ENCODE measurements around the gene ZMYND8.
"Not testable (repeated sequence)": the region's sequence is repeated elsewhere in the genome, so short reads cannot be mapped to it uniquely, and the experiment has no call there.

Gene ZMYND8

DNA sequence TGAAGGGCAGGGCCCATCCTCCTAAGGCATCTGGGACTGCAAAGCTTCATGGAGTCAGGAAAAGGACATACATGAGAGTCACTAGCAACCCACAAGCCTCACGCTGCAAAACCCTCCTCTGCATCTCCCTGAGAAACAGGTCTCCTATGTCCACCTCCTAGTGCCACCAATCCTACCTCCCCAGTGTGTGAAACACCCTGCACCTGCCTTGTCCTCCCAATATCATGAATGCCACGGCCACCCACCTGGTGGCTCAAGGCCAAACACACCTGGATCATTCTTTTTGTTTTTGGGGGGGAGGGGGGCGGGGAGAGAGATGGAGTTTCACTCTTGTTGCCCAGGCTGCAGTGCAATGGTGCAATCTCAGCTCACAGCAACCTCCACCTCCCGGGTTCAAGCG is 90.5 kb downstream of the ZMYND8 start:
- DNase-seq (ENCODE audit: low read depth, low spot score) = no peak

DNA sequence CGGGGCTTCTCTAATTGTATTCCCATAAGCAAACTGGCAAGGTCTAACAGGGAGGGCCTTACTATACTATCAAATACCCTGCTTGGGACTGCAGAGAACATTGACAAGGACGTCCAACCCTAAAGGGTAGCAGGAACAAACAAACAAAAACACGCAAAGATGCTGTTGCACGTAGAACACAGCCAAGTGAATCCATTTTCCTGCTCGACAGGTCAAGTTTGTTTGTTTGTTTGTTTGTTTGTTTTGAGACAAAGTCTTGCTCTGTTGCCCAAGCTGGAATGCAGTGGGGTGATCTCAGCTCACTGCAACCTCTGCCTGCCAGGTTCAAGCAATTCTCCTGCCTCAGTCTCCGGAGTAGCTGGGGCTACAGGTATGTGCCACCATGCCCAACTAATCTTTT is 91.3 kb downstream of the ZMYND8 start:
- DNase-seq (ENCODE audit: low read depth, low spot score) = no peak

DNA sequence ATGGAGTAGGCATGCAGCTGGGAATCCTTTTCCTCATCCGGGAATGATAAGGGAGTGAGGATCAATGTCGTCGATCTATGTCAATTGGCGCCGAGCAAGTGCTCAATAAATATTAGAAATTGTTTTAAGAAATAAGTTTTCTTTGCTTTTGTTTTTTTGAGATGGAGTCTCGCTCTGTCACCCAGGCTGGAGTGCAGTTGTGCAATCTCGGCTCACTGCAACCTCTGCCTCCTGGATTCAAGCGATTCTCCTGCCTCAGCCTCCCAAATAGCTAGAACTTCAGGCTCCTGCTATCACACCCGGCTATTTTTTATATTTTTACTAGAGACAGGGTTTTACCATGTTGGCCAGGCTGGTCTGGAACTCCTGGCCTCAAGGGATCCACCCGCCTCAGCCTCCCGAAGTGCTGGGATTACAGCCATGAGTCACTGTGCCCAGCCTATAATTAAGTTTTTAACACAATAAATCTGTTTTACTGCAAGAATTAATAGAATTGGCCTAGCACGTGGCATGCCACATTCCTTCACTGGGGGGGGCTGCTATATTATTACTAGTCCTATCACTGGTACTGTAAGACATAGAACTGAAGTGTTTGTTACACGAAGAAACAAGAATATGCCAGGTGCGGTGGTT is 92.2 kb downstream of the ZMYND8 start:
- not testable (repeated sequence) for DNase-seq (ENCODE audit: low read depth, low spot score)

DNA sequence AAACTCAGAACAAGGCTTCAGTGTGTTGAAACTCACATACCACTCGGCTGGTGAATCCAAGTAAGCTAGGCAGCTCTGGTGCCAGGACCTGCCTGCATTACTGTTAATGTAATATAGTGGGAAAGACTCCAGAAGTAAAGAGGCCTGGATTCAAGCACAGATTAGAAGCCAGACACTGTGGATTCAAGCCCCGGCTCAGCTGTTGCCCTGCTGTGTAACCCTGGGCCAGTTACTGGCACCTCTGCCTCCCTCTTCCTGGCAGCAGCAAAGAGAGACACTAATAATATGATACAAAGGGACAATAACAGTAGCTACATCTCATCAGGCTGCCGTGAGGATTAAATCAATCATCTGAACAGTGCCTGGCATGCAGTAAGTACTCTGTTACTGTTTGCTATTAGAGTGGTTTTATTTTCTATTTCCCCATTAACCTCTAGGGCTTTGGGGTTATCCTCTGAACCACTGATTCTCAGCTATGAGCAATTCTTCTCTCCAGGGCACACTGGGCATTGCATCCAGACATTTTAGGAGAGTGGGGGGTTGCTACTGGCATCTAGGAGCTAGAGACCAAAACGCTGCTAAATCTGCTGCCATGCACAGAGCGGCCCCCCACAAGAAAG is 92.9 kb downstream of the ZMYND8 start:
- DNase-seq (ENCODE audit: low read depth, low spot score) = no peak

DNA sequence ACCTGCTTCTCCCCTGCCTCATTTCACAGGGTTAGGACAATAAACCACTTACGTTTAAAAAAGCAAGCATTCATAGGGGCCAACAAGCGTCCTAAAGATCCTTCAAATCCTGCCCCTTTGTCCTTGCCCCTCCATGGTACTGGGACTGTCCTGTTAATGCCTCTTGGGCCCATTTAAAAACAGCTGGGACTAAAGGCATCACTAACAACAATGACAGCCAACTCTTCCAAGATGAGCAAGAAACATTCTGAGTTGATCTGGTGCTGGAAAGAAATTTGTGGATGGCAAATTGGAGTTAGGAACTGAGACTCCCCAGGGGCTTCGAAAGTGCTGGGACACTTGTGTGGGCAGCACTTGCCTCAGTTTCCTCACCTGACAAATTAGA is 93.4 kb downstream of the ZMYND8 start:
- DNase-seq (ENCODE audit: low read depth, low spot score) = no peak

DNA sequence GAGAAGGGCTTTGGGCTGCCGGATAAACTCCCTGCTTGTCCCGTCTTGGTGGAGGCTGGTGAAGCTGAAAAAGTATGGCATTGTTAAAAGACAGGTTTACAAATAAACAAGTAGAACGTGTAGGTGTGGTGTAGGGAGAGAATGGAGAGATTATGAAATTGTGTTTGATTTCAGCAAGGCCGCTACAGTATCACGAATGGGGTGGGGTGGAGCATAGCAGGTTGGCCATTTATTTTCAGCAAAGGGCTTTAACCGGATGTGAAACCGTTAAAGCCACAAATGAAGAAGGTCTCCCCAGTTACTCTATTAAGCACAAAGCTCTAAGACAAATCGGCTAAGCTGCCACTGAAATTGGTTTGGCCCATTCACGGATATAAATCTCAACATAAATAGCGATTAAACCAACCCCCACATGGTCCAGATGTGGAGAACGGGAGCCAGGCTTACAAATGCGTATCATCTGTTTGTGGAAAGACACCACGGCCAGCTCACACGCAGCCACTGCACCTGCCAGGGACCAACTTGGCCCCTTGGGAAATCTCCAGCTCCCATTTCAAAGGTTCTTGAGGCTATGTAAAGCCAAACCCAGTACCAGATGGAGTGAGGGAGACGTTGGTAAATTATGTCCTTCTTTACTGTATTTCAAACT is 94.0 kb downstream of the ZMYND8 start:
- DNase-seq (ENCODE audit: low read depth, low spot score) = no peak

DNA sequence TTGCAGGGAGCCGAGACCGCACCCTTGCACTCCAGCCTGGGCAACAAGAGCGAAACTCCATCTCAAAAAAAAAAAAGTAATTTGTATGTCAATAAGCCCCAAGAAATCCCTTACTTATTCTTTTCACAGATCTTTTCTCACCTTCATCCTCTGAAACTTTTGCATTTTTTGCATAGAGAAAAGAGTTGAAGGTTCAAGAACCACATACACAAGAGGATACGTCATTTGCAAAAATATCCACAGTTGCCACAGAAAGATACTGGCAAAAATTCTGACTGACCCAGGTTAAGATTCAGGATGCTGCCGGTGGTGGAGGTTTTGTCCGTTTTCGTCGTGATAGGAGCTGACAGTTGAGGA is 94.5 kb downstream of the ZMYND8 start:
- DNase-seq (ENCODE audit: low read depth, low spot score) = no peak

DNA sequence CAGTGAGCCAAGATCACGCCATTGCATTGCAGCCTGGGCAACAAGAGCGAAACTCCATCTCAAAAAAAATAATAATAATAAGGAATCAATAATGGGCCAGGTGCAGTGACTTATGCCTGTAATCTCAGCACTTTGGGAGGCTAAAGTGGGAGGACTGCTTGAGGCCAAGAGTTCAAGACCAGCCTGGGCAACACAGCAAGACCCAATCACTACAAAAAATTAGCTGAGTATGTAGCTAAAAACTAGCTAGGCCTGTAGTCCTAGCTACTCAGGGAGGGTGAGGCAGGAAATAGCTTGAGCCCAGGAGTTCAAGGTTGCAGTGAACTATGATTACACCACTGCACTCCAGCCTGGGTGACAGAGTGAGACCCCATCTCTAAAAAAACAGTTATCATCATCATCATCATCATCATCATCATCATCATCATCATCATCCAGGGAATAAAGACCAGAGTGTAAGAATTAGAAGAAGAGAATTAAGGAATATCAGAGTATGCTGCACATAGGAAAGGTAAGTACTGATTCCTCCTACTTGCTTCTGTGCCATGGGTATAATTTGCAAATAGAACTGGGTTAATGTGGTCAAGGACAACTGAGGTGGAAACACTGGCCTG is 95.2 kb downstream of the ZMYND8 start:
- DNase-seq (ENCODE audit: low read depth, low spot score) = not testable (repeated sequence)

DNA sequence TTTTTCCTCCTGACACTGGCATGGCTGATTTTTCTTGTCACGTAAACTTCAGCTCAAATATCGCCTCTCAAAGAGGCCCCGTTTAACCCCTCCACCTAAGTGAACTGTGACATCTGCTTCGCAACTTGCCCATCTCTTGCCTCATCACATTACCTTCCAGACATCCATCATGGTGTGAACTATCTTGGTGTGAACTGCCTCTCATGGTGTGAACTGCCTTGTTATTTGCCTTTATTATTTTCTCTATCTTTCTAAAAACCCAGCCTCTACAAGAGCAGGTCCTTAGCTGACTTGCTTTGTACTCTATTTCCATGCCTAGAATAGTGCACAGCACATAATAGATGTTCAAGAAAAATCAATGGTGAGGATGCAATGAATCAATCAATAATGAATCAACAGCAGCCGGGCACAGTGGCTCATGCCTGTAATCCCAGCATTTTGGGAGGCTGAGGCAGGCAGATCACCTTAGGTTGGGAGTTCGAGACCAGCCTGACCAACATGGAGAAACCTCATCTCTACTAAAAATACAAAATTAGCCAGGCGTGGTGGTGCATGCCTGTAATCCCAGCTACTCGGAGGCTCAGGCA is 95.9 kb downstream of the ZMYND8 start:
- not testable (repeated sequence) for DNase-seq (ENCODE audit: low read depth, low spot score)

DNA sequence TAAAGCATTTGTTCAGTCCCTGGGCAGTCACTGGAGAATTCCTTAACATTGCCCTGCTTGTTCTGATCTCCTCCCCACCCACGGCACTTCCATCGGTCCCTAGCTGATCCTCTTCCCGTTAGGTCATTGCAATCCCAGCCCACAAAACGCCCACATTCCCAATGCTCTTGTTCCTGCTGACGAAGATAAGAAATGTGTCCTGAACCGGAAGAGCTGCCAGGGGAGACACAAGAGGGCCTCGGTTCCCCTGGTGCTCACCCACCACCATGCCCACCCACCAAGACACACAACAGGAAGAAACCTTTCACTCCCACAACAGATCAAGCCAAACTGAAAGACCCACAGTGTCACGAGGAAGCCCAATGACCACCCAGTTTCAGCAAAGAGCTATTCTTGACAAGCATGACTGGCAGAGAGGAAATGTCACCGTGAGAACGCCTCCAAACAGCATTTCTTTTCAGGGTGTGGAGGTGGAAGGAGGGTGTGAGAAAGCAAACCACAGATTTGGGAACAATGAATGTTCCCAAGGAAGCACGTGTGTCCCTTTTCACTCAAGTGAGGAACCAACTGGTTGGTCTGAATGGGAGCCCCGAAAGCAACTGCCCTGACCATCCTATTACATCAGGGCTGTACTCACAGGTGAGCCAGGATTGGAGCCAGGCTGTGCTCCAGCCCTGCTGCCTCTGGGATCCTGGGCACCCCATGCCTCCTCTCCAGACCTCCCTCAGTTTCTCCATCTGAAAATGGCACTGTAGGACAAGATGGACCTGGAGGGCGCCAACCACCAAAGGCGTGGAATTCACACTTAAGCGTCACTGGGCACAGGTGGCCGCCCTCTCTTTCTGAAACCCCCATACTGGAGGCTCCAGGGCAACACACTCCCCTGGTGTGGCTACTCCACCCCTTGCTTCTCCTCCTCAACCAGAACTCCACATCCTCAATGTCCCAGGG is 97.5 kb downstream of the ZMYND8 start:
- DNase-seq (ENCODE audit: low read depth, low spot score) = no peak

DNA sequence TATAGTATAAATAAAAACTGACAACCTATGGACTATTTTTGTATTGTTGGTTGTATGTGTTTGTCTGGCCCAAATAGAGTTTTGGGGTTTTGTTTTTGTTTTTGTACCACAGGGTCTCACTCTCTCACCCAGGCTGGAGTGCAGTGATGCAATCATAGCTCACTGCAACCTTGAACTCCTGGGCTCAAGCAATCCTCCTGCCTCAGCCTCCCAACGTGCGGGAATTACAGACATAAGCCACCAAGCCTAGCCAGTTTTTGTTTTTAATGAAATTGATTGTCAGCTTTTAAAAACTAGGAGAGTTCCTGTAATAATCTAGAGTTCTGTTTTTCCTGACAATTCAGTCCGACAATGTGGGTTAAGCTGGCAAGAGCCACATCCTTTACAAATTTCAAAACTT is 98.7 kb downstream of the ZMYND8 start:
- no peak for DNase-seq (ENCODE audit: low read depth, low spot score)

DNA sequence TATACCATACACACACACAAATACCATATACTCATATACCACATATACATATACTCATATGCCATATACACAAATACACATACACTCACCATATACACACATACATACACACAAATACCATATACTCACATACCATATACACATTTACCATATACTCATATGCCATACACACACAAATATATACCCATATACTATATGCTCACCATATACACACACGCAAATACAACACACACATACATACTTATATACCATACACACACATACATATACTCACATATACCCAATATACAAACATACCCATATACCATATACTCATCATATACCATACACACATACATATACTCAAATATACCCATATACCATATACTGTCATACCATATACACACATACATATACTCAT is 99.2 kb downstream of the ZMYND8 start:
- DNase-seq (ENCODE audit: low read depth, low spot score) = no peak

DNA sequence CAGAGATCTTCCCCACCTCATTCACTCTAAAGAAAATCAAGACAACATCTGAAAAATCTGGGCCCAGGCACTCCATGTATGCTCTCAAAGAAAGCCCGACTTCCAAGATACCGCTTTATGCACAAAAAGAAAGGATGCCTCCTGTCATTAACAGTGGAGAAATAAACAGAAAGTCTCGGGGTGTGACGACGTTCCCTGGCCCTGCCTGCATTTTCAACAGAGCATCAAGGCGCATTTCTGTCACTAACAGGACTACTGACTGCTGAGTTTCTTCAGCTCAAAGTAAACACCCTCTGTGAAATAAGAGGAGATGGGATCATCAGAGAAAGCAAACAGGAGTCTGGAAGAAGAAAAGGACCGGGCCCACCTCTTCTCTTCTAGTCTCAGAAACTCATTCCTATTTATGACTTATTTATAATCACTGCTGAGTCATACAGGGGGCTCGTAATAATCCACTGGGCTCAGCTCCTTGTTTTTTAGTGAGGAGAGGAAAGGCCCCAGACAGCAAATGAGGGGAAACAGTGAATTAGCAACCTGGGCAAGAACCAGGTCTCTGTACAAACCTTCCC is 99.7 kb downstream of the ZMYND8 start:
- DNase-seq (ENCODE audit: low read depth, low spot score) = no peak

DNA sequence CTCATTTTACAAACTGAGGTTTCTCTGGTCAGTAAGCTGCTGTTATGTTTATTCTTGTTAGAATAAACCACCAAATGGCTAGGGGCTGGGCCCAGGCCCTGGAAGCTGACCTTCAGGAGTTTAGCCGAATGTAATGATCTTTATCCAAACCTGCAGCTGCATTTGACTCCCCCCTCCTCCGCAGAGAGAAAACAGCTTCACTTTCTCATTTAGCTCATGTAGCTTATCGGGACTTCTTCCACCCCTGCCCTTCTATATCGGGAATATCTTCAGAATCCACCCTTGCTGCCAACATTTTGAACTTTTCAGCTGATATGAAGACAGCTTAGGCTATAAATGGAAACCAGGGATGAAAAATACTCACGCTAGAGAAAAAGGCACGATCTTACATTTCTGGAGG is 102.6 kb downstream of the ZMYND8 start:
- DNase-seq (ENCODE audit: low read depth, low spot score) = no peak

DNA sequence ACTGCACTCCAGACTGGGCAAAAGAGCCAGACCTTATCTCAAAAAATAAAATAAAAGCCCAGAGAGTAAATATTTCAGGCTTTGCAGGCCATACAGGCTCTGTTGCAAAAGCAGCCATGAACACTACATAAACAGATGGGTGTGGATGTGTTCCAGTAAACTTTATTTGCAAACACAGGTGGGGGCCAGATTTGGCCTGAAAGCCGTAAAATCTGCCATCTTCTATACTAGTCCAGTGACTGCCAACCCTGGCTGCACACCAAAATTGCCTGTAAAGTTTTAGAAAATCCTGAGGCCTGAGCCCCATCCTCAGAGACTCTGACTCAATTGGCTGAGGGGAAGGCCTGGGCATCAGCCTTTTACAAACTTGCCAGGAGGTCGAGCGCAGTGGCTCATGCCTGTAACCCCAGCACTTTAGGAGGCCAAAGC is 103.6 kb downstream of the ZMYND8 start:
- no peak for DNase-seq (ENCODE audit: low read depth, low spot score)

DNA sequence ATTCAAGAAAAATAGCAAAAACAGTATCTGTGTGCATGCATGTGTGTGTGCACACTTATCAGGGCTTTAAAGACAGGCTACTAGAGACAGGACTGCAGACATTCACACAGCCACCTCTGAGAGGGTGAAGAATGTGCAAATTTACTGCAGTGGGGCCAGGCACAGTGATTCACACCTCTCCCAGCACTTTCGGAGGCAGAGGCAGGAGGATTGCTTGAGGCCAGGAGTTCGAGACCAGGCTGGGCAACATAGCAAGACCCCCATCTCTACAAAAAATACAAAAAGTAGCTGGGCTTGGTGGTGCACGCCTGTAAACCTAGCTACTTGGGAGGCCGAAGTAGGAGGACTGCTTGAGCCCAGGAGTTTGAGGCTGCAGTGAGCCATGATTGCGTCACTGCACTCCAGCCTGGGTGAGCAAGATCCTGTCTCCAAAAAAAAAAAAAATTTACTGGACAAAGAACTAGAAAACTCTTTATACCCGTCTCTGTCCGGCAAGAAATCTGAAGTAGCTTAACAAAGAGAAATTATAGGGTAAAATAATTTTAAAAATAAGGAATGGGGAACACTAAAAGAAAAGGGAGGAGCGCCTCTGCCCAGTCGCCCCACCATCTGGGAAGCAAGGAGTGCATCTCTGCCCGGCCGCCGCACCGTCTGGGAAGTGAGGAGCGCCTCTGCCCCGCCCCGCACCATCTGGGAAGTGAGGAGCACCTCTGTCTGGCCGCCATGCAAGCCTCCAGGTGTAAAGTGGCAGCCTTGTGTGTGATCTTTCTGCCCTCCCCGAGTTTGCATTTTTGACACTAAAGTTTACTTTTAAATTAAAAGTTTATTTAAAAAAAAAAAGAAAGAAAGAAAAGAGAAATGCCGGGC is 105.1 kb downstream of the ZMYND8 start:
- no peak for DNase-seq (ENCODE audit: low read depth, low spot score)

DNA sequence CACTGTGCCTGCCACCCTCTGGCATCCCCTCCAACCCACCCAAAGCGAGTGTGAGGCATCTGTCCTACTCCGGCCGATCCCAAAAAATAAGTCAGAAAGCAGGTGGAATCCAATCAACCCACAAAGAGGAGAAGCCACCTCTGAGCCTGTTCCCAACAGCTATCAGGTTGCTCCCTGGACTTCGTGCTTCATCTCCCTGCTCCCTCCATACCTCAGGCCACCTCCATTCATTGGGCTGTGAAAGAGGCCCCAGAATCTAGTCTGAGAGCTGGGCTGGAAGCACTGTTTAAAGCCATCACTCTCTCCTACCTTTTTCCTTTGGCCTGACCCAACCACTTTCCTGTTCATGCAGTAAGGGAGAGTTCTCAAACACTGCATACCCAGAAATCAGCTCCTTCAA is 106.1 kb downstream of the ZMYND8 start:
- DNase-seq (ENCODE audit: low read depth, low spot score) = no peak

DNA sequence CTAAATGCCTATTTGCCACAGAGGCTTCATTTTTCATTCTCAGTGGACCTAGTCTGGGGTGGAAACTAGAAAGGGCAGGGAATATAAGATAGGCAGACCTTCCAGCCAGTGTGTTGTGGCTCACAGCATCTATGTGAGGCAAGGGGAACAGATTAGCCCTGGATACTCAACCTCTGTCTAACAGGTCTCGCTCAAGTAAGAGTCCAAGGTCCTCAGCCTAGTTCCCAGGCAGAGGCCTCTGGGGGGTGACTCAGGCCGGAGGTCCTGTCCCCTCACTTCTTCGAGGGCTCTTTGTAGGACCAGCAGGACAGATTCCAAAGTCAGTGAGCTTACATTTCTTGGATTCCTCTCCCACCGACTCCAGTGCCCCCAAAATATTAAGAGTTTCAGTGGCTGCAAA is 106.6 kb downstream of the ZMYND8 start:
- DNase-seq (ENCODE audit: low read depth, low spot score) = no peak

DNA sequence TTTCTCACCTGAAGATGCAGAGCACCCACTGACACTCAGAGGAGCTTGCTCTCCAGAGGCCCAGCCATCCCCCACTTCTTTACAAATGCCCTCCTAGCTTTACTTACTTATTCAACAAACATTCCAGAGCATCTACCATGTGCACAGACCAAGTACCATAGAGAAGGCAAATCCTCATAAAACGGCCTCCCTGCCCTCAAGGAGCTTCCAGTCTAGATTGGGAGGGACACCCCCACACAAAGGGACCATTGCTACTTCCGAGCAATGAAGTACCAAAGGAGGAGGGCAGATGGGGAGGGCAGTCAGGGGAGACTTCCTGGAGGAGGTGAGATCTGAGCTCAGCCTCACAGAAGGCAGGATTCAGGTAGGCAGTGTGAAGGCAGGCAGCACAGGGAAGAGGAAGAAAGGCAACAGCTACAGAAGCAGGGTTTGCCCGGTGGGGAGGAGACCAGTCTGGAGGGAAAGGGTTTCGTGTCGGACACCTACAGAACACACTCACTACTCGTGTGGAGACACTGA is 108.0 kb downstream of the ZMYND8 start:
- DNase-seq (ENCODE audit: low read depth, low spot score) = no peak

DNA sequence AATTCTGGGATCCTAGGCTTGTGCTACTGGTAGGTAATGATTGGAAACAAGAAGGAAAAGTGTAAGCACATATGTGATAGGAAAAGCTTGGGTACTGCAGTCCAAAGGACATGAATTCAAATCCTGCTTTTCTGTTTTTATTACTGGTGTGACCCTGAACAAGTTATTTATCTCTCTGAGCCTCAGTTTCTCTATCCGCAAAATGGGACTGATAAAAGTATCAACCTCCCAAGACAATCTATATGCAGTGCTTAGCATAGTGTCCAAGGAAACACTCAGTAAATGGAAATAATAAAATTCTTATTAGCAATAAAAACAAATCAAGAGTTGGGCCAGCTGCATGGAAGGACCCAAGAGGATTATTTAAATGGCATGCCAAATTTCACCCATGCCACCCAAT is 108.5 kb downstream of the ZMYND8 start:
- DNase-seq (ENCODE audit: low read depth, low spot score) = no peak
